CD8-positive, alpha-beta memory T cell (primary cell): ENCODE results near the gene KLHDC4. TPM values are rescaled to one million over a fixed set of nuclear protein-coding genes. Genes with fewer than 3 reads are reported as not detected.

Source experiments
- CTCF ChIA-PET: fragments of 350-600 bp; sonication (Branson Sonifier 250); formaldehyde crosslinking; loops from one replicate; lab custom pipeline; 2021; ENCODE audit warnings: antibody characterized with exemption; lab: Charles Lee
- POLR2A ChIA-PET: fragments of 350-600 bp; sonication (Branson Sonifier 250); formaldehyde crosslinking; loops from one replicate; lab custom pipeline; 2021; ENCODE audit warnings: antibody characterized with exemption; lab: Charles Lee
- DNase-seq, 5 donors: peaks; one replicate each; pipeline versions ENCODE4 v3.0.0 to v3.0.0-alpha.2; 2020 to 2022; ENCODE audit warnings: mixed read lengths in 1 of 5
- H3K27ac ChIP-seq: one replicate; pipeline ENCODE4 v1.7.0; 2013; ENCODE audit warnings: low read depth, mild to moderate bottlenecking, low read length, moderate library complexity
- H3K27me3 ChIP-seq: 2 replicates; pipeline ENCODE4 v1.7.0; 2013; ENCODE audit warnings: low read length, mild to moderate bottlenecking; ENCODE audit not compliant: insufficient read depth, poor library complexity, severe bottlenecking
- H3K36me3 ChIP-seq: 2 replicates; pipeline ENCODE4 v1.7.0; 2013; ENCODE audit warnings: mild to moderate bottlenecking, low read length, moderate library complexity; ENCODE audit not compliant: insufficient read depth
- H3K4me1 ChIP-seq: 2 replicates; pipeline ENCODE4 v1.7.0; 2013; ENCODE audit warnings: mild to moderate bottlenecking, low read length, moderate library complexity; ENCODE audit not compliant: insufficient read depth
- H3K4me3 ChIP-seq: 2 replicates; pipeline ENCODE4 v1.7.0; 2013; ENCODE audit warnings: mild to moderate bottlenecking, low read length
- H3K9me3 ChIP-seq: 2 replicates; pipeline ENCODE4 v1.7.0; 2013; ENCODE audit warnings: mild to moderate bottlenecking, low read length
- H3K27ac Mint-ChIP-seq, 8 donors: one replicate each; pipeline ENCODE4 v1.8.0; 2020 to 2021; ENCODE audit warnings: mixed read lengths in 8 of 8, mild to moderate bottlenecking in 6 of 8, inconsistent platforms in 3 of 8, moderate library complexity in 3 of 8
- H3K27me3 Mint-ChIP-seq, 2 donors: one replicate each; pipeline ENCODE4 v1.8.0; 2020 to 2021; ENCODE audit warnings: mixed read lengths in 2 of 2, mild to moderate bottlenecking in 1 of 2, moderate library complexity in 1 of 2
- H3K36me3 Mint-ChIP-seq, 3 donors: one replicate each; pipeline ENCODE4 v1.8.0; 2020 to 2021; ENCODE audit warnings: mixed read lengths in 3 of 3, inconsistent platforms in 1 of 3, mild to moderate bottlenecking in 1 of 3
- H3K4me1 Mint-ChIP-seq, 3 donors: one replicate each; pipeline ENCODE4 v1.8.0; 2020 to 2021; ENCODE audit warnings: mixed read lengths in 3 of 3, inconsistent platforms in 1 of 3, mild to moderate bottlenecking in 1 of 3
- H3K4me3 Mint-ChIP-seq, 7 donors: one replicate each; pipeline ENCODE4 v1.8.0; 2020 to 2021; ENCODE audit warnings: mixed read lengths in 7 of 7, mild to moderate bottlenecking in 6 of 7, moderate library complexity in 4 of 7, inconsistent platforms in 2 of 7
- H3K9me3 Mint-ChIP-seq, 5 donors: one replicate each; pipeline ENCODE4 v1.8.0; 2020 to 2022; ENCODE audit warnings: mixed read lengths in 5 of 5, mild to moderate bottlenecking in 3 of 5, moderate library complexity in 2 of 5, inconsistent platforms in 1 of 5
- polyA plus RNA-seq: library from polyadenylated mRNA; unstranded; fragments of 300-500 nt; fragmentation: Illumina TruSeq; gene quantifications from one replicate; pipeline ENCODE4 v1.2.3, GENCODE V29; 2021
- total RNA-seq, 2 experiments: library from RNA; stranded (reverse); gene quantifications; one replicate each; pipeline ENCODE4 v1.2.3, GENCODE V29; 2021

The KLHDC4 gene
- total and polyA plus RNA-seq, 3 experiments from 2014 or later, result 35.5 to 77.3 (median 71.5) TPM

- peaks cover 18 to 30% (median 28%) of the 10 kb centered on the region in 3 donors for H3K4me1 Mint-ChIP-seq
These were observed 19.6 kb downstream of the KLHDC4 start for GRCh38 chr16:87746178-87746577.

GRCh38 chr16:87744750-87745514 is 20.9 kb downstream of the KLHDC4 start:
- Histone ChIP-seq H3K36me3 (peaks cover 76% of the 10 kb centered on the region), H3K9me3 (no peaks in the 10 kb centered on the region), H3K27me3 (no peaks in the 10 kb centered on the region), H3K4me3 (no peak overlapping the region), H3K27ac (no peak overlapping the region), H3K4me1 (no peaks in the 10 kb centered on the region)
- Mint-ChIP-seq H3K9me3 (no peaks in the 10 kb centered on the region), H3K4me1 (peaks cover 20 to 32% (median 28%) of the 10 kb centered on the region in 3 donors), H3K36me3 (peaks cover 11 to 81% (median 25%) of the 10 kb centered on the region in 3 donors), H3K27ac (peak overlapping the region in 1 of 8 donors; percentile 84), H3K4me3 (no peak overlapping the region), H3K27me3 (no peaks in the 10 kb centered on the region)
- ChIA-PET CTCF (no interaction called here), POLR2A (no interaction called here)
- no peak for DNase-seq

More at GRCh38 chr16:87746178-87746577, 19.6 kb downstream of the KLHDC4 start:
- no peaks in the 10 kb centered on the region for H3K27me3 Mint-ChIP-seq
- no peak for DNase-seq
- peak overlapping the region in 1 of 8 donors; percentile 13 for H3K27ac Mint-ChIP-seq
- Histone ChIP-seq H3K36me3 (peaks cover 76% of the 10 kb centered on the region), H3K27ac (no peak overlapping the region), H3K4me1 (no peaks in the 10 kb centered on the region), H3K27me3 (no peaks in the 10 kb centered on the region), H3K9me3 (no peaks in the 10 kb centered on the region), H3K4me3 (no peak overlapping the region)
- peaks cover 11 to 85% (median 22%) of the 10 kb centered on the region in 3 donors for H3K36me3 Mint-ChIP-seq
- POLR2A ChIA-PET, result no interaction called here
- H3K9me3 Mint-ChIP-seq, result no peaks in the 10 kb centered on the region
- no peak overlapping the region for H3K4me3 Mint-ChIP-seq
- CTCF ChIA-PET, result interaction anchor here (0.9 kb wide), 1 partner anchor 18 kb away, joined by 3 read pairs; no protein-coding TSS in a partner anchor

GRCh38 chr16:87742781-87743490 is 22.9 kb downstream of the KLHDC4 start:
- Mint-ChIP-seq H3K36me3 (peaks cover 8 to 63% (median 22%) of the 10 kb centered on the region in 3 donors), H3K27me3 (no peaks in the 10 kb centered on the region), H3K9me3 (no peaks in the 10 kb centered on the region), H3K4me3 (no peak overlapping the region), H3K27ac (no peak overlapping the region), H3K4me1 (peaks cover 20 to 32% (median 28%) of the 10 kb centered on the region in 3 donors)
- POLR2A ChIA-PET, result no interaction called here
- CTCF ChIA-PET, result interaction anchor here (1.0 kb wide), 1 partner anchor 11 kb away, joined by 3 read pairs; no protein-coding TSS in a partner anchor
- H3K4me3 ChIP-seq, result no peak overlapping the region
- no peaks in the 10 kb centered on the region for H3K4me1 ChIP-seq
- H3K9me3 ChIP-seq, result no peaks in the 10 kb centered on the region
- H3K27ac ChIP-seq, result no peak overlapping the region
- H3K36me3 ChIP-seq, result peaks cover 61% of the 10 kb centered on the region
- no peaks in the 10 kb centered on the region for H3K27me3 ChIP-seq
- no peak for DNase-seq

- no peak overlapping the region for H3K4me3 ChIP-seq
- Mint-ChIP-seq H3K4me3 (peak overlapping the region in 1 of 7 donors; percentile 51), H3K27ac (peak overlapping the region in 5 of 8 donors; percentile 19 to 78 (median 61)), H3K27me3 (no peaks in the 10 kb centered on the region), H3K9me3 (no peaks in the 10 kb centered on the region), H3K4me1 (peaks cover 20 to 32% (median 28%) of the 10 kb centered on the region in 3 donors), H3K36me3 (peaks cover 7 to 54% (median 20%) of the 10 kb centered on the region in 3 donors)
- no peaks in the 10 kb centered on the region for H3K9me3 ChIP-seq
- ChIA-PET POLR2A (no interaction called here), CTCF (no interaction called here)
- H3K4me1 ChIP-seq, result no peaks in the 10 kb centered on the region
- peaks cover 50% of the 10 kb centered on the region for H3K36me3 ChIP-seq
- no peak overlapping the region for H3K27ac ChIP-seq
- DNase-seq, result no peak
- H3K27me3 ChIP-seq, result no peaks in the 10 kb centered on the region
These were observed 23.9 kb downstream of the KLHDC4 start for GRCh38 chr16:87741700-87742415.

GRCh38 chr16:87740909-87741424 is 24.8 kb downstream of the KLHDC4 start:
- POLR2A ChIA-PET, result no interaction called here
- H3K36me3 ChIP-seq, result peaks cover 47% of the 10 kb centered on the region

GRCh38 chr16:87740441-87740840 is 25.3 kb downstream of the KLHDC4 start:
- Mint-ChIP-seq H3K27me3 (no peaks in the 10 kb centered on the region), H3K36me3 (peaks cover 7 to 52% (median 13%) of the 10 kb centered on the region in 3 donors), H3K9me3 (no peaks in the 10 kb centered on the region), H3K4me1 (peaks cover 20 to 35% (median 27%) of the 10 kb centered on the region in 3 donors), H3K27ac (peak overlapping the region in 4 of 8 donors; percentile 49 to 96 (median 82)), H3K4me3 (peak overlapping the region in 1 of 7 donors; percentile 24)
- no peak overlapping the region for H3K27ac ChIP-seq
- ChIA-PET POLR2A (no interaction called here), CTCF (no interaction called here)
- DNase-seq, result no peak
- peaks cover 43% of the 10 kb centered on the region for H3K36me3 ChIP-seq
- no peaks in the 10 kb centered on the region for H3K4me1 ChIP-seq
- H3K4me3 ChIP-seq, result no peak overlapping the region
- no peaks in the 10 kb centered on the region for H3K9me3 ChIP-seq
- H3K27me3 ChIP-seq, result no peaks in the 10 kb centered on the region

More at GRCh38 chr16:87740909-87741424, 24.8 kb downstream of the KLHDC4 start:
- Mint-ChIP-seq H3K27me3 (no peaks in the 10 kb centered on the region), H3K9me3 (no peaks in the 10 kb centered on the region), H3K4me1 (peaks cover 19 to 33% (median 30%) of the 10 kb centered on the region in 3 donors), H3K36me3 (peaks cover 7 to 52% (median 13%) of the 10 kb centered on the region in 3 donors), H3K4me3 (no peak overlapping the region), H3K27ac (peak overlapping the region in 4 of 8 donors; percentile 29 to 96 (median 68))
- CTCF ChIA-PET, result no interaction called here
- Histone ChIP-seq H3K9me3 (no peaks in the 10 kb centered on the region), H3K27ac (no peak overlapping the region), H3K27me3 (no peaks in the 10 kb centered on the region), H3K4me3 (no peak overlapping the region), H3K4me1 (no peaks in the 10 kb centered on the region)
- no peak for DNase-seq

GRCh38 chr16:87739801-87740200 is 26.0 kb downstream of the KLHDC4 start:
- peaks cover 37% of the 10 kb centered on the region for H3K36me3 ChIP-seq
- DNase-seq, result no peak
- ChIA-PET POLR2A (no interaction called here), CTCF (no interaction called here)
- H3K9me3 ChIP-seq, result no peaks in the 10 kb centered on the region
- no peak overlapping the region for H3K27ac ChIP-seq
- Mint-ChIP-seq H3K27ac (no peak overlapping the region), H3K4me3 (no peak overlapping the region), H3K27me3 (no peaks in the 10 kb centered on the region), H3K36me3 (peaks cover 7 to 49% (median 12%) of the 10 kb centered on the region in 3 donors), H3K9me3 (no peaks in the 10 kb centered on the region), H3K4me1 (peaks cover 17 to 36% (median 25%) of the 10 kb centered on the region in 3 donors)
- H3K4me1 ChIP-seq, result no peaks in the 10 kb centered on the region
- H3K27me3 ChIP-seq, result no peaks in the 10 kb centered on the region
- H3K4me3 ChIP-seq, result no peak overlapping the region
